Activated CD8-positive, alpha-beta memory T cell treated with anti-CD3 and anti-CD28 coated beads for 4 hours (primary cell): ENCODE data around the gene SEPTIN2.
A peak's percentile ranks its signal among the peaks of the same experiment; 100 is the strongest.
"Not testable (repeated sequence)": the region's sequence is repeated elsewhere in the genome, so short reads cannot be mapped to it uniquely, and the experiment has no call there.

Experiments
- DNase-seq, 2 donors: peaks; one replicate each; pipeline ENCODE4 v3.0.0-alpha.2; 2020; ENCODE audit warnings: low read depth in 2 of 2

The SEPTIN2 gene

GRCh38 chr2:241315879-241316631, at the start of gene SEPTIN2:
SEPTIN2 (plus strand) TSS chr2:241315925; CDS start chr2:241324233, 8,308 bp downstream.
- DNase-seq = peak; percentile 46 to 50

- no peak for DNase-seq
Observed at GRCh38 chr2:241267249-241268067, 48.3 kb upstream of the SEPTIN2 start.

GRCh38 chr2:241268306-241268705, 47.4 kb upstream of the SEPTIN2 start:
- DNase-seq = no peak

- no peak for DNase-seq
Observed at GRCh38 chr2:241268716-241269445, 46.8 kb upstream of the SEPTIN2 start.

DNA sequence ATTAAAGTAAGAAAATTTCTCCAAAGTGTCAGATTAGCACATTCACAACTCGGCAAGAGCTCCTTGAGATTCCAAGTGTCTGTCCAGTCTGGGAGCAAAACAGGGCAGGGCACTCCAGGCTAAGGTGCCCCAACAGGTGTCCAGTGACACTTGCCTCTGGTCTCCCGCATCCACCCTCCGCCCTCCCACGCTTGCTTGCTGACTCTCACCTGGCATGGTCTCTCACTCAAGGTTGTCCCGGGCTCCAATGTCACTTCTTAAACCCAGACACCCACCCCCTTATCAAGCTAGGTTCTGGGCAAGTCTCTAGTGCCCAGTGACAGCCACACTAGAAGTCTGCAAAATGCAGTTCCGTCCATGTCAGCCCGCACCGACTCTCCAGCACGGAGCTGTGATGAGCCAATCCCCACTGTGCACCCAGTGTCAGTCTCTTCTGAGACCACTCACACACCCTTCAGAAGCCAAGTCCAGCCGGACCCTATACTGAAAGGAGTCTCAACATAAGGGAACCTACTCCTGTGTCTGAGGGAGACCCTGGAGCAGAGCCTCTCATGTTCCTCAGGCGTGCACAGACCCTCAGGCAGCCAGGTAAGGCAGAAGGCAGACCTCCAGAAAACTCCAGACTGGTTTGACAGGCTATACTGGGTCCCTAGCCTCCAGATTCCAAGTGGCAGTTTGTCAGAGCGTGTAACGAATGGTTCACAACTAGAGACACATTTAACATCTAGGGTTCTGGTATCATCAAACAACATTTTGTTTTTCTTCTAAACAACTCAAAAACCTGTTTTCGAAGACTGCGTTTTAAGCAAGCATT, 45.8 kb upstream of the SEPTIN2 start:
- no peak for DNase-seq

- DNase-seq = no peak
Observed at GRCh38 chr2:241270531-241270930, 45.2 kb upstream of the SEPTIN2 start.

DNA sequence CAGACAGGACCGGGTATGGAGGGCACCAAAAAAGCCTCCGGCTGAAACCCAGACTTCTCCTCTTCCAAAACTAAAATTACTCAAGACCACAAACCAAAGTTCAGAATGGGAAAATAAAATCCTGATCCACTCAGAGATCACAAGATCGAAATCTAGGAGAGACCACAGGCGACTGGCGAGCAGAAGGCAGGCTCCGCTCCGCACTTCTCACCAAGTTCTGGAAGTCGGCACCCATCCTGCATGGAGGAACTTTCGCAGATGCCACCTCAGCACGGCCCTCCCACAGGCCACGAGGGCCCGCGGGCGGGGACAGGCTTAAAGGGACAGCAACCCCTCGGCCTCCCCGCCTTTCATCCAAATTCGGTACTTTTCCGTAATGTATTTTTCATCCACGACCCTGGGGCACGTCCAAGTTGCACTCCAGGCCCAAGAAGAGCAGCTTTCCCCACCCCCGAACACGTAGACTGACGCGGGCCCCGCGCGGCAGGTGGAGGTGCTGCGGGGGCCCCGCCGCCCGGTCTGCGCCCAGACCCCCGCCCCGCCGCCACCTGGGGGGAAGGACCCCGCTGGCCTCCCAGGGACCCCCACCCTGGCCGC, 43.9 kb upstream of the SEPTIN2 start:
- DNase-seq = peak; percentile 18 to 26

DNA sequence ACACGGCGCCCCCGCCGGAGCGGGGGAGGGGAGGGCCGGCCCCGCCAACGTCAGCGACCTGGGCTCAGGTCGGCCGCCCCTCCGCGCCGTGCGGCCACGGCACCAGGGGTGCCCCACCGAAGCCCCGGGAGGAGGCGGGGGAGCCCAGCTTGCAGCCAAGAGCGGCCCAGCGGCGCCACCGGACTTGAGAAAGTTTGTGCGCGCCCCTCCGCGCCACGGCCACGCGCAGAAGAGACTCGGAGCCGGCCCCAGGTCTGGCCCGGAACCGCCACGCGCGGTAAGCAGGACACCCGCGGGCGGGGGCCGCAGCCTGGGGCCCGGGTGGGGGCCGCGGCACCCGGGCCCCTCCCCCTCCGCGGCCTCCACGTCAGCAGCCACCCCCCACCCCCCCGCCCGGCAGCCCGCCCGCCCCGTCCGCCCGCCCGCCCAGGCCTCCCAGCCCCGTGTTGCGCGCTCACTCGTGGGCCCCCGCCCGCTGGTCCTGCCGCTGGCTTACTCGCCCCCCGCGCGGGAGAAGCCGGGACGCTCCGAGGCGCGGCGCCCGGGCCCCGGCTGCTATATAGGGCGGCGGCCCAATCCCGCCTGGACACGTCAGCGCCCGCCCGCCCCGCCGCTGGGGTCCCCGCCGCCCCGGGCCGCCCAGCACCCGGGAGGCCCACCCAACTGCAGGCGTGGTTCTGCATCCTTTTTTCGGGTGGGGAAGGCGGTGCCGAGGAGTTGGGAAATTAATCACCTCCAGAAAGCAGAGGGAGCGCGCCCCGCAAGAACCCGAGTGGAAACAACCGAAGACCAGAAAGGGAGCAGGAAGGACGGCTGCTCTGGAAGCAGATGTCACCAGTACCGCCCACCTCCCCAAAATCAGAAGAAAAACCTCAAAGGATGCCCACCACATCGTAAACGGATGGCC, 43.2 kb upstream of the SEPTIN2 start:
- DNase-seq = peak; percentile 20 to 29

GRCh38 chr2:241273210-241274020, 42.3 kb upstream of the SEPTIN2 start:
- DNase-seq = no peak

DNA sequence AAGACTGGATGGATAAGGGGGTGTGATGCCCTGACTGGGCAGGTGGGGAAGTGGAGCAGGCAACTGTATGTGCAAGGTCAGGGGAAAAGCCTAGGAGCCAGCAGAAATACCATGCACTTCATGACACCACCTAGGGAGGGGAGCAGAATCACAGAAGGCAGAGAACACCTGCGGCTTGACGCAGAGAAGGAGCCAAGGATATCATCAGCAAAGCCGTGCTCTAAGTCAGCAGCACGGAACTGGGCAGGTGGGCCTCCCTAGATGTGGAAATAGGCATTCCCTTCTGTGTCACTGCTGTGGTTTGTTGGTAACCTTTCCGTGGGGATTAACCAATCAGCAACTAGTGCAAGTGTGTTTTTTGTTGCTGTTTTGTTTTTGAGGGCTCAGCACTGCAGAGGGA, 41.6 kb upstream of the SEPTIN2 start:
- no peak for DNase-seq

- DNase-seq = no peak
Observed at GRCh38 chr2:241275504-241275903, 40.2 kb upstream of the SEPTIN2 start.

- DNase-seq = no peak
Observed at GRCh38 chr2:241275910-241276309, 39.8 kb upstream of the SEPTIN2 start.

DNA sequence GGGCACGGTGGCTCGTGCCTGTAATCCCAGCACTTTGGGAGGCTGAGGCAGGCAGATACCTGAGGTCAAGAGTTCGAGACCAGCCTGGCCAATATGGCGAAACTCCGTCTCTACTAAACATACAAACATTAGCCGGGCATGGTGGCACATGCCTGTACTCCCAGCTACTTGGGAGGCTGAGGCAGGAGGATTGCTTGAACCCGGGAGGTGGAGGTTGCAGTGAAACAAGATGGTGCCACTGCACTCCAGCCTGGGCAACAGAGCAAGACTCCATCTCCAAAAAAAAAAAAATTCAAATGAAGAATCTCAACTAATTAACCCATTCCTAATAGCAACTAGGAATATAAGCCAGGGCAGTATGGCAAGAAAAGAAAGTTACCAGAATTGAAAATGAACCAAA, 37.4 kb upstream of the SEPTIN2 start:
- DNase-seq = not testable (repeated sequence)

DNA sequence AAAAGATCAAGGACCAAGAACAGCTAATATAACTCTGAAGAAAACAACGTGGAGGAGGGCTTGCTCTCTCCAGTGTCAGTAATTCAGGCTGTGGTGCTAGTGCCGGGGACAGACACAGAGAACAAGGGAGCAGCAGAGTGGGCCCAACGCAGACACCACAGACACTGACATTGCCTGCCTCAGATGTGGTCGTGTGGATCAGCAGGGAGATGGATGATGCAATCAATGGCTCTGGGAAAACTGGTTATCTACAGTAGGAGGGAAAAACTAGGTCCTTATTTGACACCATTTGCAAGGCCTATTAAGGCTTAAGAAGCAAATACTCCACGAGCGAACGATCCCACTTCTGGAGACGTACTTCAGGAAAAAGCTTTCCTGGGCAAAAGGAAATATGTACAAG, 36.3 kb upstream of the SEPTIN2 start:
- DNase-seq = no peak

GRCh38 chr2:241279828-241280227, 35.9 kb upstream of the SEPTIN2 start:
- no peak for DNase-seq

- DNase-seq = no peak
Observed at GRCh38 chr2:241280291-241280690, 35.4 kb upstream of the SEPTIN2 start.

DNA sequence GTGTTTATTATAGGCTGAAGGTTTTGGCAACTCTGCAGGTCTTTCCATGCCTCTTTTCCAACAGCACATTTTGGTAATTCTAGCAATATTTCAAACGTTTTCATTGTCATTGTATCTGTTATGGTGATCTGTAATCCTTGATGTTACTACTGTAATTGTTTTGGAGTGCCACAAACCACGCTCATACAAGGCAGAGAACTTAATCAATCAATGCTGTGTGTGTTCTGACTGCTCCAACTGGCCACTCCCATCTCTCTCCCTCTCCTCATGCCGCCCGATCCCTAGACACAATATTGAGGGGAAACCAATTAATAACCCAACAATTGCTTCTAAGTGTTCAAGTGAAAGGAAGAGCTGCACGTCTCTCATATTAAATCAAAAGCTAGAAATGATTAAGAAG, 33.2 kb upstream of the SEPTIN2 start:
- no peak for DNase-seq

- no peak for DNase-seq
Observed at GRCh38 chr2:241285596-241285995, 30.1 kb upstream of the SEPTIN2 start.
